ENCODE measurements around the gene TBX1. TPM values are rescaled to one million over a fixed set of nuclear protein-coding genes. Genes with fewer than 3 reads are reported as not detected.

TBX1 gene
- total RNA-seq, 1 donor: not detected

DNA sequence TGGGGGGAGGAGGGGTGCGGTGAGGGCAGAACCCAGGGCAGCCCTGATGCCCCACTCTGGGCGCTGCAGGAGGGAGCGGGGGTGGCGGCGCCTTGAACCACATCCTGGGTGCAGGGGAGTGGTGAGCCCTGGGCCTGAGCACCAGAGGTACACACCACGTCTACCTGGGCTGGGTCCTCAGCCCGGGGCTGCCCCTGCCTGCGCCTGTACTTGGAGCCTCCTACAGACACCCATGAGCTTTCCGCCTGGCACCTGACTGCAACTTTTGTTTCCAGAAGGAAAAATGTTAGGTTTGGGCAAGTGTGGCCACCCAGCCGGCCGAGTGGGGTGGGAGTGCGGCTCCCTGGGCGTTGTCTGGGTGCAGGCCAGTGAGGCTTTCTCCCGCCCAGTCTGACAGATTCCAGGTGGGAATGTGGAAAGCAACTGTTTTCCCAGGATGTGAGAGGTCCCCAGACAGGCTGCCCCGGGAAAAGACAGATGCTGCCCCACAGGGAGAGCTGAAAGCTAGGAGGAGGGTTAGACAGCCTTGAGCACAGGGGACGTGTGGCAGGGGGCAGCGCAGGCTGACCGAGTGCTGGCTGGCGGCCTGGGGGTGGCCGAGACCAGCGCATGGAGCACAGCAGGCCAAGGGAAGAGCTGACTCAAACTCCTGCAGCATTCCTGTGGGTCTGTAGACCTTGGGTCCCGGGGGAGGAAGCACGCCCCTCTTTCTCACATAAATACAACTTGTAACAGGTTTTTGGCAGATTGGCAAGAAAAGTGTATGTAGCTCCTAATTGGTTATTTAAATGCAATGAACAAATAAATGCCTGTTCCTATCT, 50.0 kb downstream of the TBX1 start:
- Histone ChIP-seq H3K9me3 (ENCODE audit: low read depth, low read length) (no peaks in the 10 kb centered on the region), H3K79me2 (ENCODE audit: insufficient read depth, low read length) (no peaks in the 10 kb centered on the region), H3K4me2 (ENCODE audit: insufficient read depth, low read length) (peak overlapping the region; percentile 23), H4K20me1 (ENCODE audit: insufficient read depth, low read length) (peaks cover 12% of the 10 kb centered on the region), H3K4me1 (ENCODE audit: insufficient read depth, low read length) (peaks cover 8% of the 10 kb centered on the region), H3K27me3 (ENCODE audit: insufficient read depth, low read length) (no peaks in the 10 kb centered on the region), H3K27ac (ENCODE audit: low read depth, low read length) (no peak overlapping the region), H3K36me3 (ENCODE audit: insufficient read depth, low read length) (no peaks in the 10 kb centered on the region), H2AFZ (ENCODE audit: low read length) (no peak overlapping the region), H3K4me3 (ENCODE audit: insufficient read depth, low read length) (no peak overlapping the region)
- TF ChIP-seq, protein P1, sequence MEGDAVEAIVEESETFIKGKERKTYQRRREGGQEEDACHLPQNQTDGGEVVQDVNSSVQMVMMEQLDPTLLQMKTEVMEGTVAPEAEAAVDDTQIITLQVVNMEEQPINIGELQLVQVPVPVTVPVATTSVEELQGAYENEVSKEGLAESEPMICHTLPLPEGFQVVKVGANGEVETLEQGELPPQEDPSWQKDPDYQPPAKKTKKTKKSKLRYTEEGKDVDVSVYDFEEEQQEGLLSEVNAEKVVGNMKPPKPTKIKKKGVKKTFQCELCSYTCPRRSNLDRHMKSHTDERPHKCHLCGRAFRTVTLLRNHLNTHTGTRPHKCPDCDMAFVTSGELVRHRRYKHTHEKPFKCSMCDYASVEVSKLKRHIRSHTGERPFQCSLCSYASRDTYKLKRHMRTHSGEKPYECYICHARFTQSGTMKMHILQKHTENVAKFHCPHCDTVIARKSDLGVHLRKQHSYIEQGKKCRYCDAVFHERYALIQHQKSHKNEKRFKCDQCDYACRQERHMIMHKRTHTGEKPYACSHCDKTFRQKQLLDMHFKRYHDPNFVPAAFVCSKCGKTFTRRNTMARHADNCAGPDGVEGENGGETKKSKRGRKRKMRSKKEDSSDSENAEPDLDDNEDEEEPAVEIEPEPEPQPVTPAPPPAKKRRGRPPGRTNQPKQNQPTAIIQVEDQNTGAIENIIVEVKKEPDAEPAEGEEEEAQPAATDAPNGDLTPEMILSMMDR (IDR thresholded peaks at IDR 0.05; ENCODE audit: extremely low read depth, low read depth, low read length): no peak
- DNase-seq (ENCODE audit: insufficient read length, low spot score, missing footprints): peak; percentile 99

DNA sequence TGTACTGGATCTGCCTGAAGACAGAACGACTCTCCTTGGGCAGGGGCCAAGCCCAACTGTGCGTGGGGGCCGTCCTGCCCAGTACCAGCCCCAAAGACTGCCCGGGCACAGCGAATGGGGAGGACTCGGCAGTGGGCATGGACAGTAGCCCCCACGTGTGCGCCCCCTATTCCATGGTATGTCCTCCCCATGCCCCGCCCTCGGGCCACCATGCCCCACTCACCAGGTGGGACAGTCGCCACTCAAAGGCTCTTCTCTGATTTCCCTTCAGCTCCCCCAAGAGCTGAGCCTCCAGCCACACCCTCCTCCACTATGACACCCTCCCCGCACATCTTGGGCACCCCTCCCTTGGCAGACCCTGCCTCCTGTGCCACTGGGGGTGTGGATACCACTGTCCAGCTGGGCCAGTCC, 50.6 kb downstream of the TBX1 start:
- Histone ChIP-seq H3K36me3 (ENCODE audit: insufficient read depth, low read length) (no peaks in the 10 kb centered on the region), H3K79me2 (ENCODE audit: insufficient read depth, low read length) (no peaks in the 10 kb centered on the region), H3K4me3 (ENCODE audit: insufficient read depth, low read length) (peak overlapping the region; percentile 13), H4K20me1 (ENCODE audit: insufficient read depth, low read length) (peaks cover 12% of the 10 kb centered on the region), H3K27ac (ENCODE audit: low read depth, low read length) (no peak overlapping the region), H3K9me3 (ENCODE audit: low read depth, low read length) (no peaks in the 10 kb centered on the region), H3K27me3 (ENCODE audit: insufficient read depth, low read length) (no peaks in the 10 kb centered on the region), H3K4me2 (ENCODE audit: insufficient read depth, low read length) (no peak overlapping the region), H2AFZ (ENCODE audit: low read length) (no peak overlapping the region), H3K4me1 (ENCODE audit: insufficient read depth, low read length) (peaks cover 8% of the 10 kb centered on the region)
- TF ChIP-seq, protein P1 (IDR thresholded peaks at IDR 0.05; ENCODE audit: extremely low read depth, low read depth, low read length): no peak
- DNase-seq (ENCODE audit: insufficient read length, low spot score, missing footprints): no peak

DNA sequence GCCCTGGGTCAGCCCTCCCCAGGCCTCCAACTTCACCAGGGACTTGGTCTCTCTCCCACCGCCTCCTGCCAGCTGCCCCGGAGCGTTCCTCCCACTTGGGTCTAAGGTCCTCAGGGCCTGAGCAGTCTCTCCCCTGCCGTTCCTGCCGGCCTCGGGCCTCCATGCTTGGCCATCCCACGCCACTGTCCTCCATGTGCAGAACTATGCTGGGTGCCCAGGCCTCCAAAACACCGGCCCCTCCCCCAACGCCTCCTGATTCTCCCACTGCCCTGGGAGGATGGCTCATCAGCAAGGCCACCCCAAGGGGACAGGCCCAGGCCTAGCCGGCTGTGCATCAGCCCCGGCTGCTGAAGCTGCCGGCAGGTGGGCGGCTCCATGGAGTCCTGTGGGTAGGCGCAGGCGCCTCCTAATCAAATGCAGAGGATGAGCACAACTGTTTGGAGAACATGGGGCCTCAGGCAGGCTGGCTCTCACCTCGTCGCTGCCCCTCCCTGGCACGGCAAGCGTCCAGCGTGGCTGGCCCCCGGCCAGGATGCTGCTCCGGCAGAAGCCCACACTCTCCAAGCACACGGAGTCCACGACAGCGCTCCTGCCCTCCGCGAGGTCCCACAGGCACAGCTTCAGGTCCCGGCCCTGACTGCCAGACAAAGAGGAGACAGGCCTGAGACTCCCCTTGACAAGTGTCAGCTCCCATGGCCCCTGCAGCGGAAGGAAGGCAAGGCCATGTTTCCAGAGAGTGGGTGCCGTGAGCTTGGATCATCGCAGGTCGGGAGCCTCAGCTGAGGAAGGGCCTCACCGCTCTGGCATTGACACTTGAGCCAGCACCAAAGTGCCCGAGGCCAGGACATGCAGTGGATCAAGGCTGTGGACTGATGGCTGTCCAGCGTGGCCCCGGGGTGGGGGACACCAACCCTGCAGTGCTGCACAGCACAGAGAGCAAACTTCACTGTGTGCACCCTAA, 51.5 kb downstream of the TBX1 start:
- no peaks in the 10 kb centered on the region for H3K79me2 ChIP-seq (ENCODE audit: insufficient read depth, low read length)
- no peaks in the 10 kb centered on the region for H3K36me3 ChIP-seq (ENCODE audit: insufficient read depth, low read length)
- H2AFZ ChIP-seq (ENCODE audit: low read length): no peak overlapping the region

More for the DNA sequence above, 51.5 kb downstream of the TBX1 start:
- peak; percentile 68 for DNase-seq (ENCODE audit: insufficient read length, low spot score, missing footprints)
- peaks cover 8% of the 10 kb centered on the region for H3K4me1 ChIP-seq (ENCODE audit: insufficient read depth, low read length)
- H3K27ac ChIP-seq (ENCODE audit: low read depth, low read length): no peak overlapping the region
- H3K4me2 ChIP-seq (ENCODE audit: insufficient read depth, low read length): no peak overlapping the region
- H3K9me3 ChIP-seq (ENCODE audit: low read depth, low read length): no peaks in the 10 kb centered on the region
- TF ChIP-seq, protein P1 (IDR thresholded peaks at IDR 0.05; ENCODE audit: extremely low read depth, low read depth, low read length): no peak
- no peak overlapping the region for H3K4me3 ChIP-seq (ENCODE audit: insufficient read depth, low read length)
- H3K27me3 ChIP-seq (ENCODE audit: insufficient read depth, low read length): no peaks in the 10 kb centered on the region
- H4K20me1 ChIP-seq (ENCODE audit: insufficient read depth, low read length): peaks cover 8% of the 10 kb centered on the region
